ENCODE data around the gene CYTIP. TPM values are rescaled to one million over a fixed set of nuclear protein-coding genes. Genes with fewer than 3 reads are reported as not detected.

CYTIP gene
- polyA plus RNA-seq, 1 experiment: not detected

DNA sequence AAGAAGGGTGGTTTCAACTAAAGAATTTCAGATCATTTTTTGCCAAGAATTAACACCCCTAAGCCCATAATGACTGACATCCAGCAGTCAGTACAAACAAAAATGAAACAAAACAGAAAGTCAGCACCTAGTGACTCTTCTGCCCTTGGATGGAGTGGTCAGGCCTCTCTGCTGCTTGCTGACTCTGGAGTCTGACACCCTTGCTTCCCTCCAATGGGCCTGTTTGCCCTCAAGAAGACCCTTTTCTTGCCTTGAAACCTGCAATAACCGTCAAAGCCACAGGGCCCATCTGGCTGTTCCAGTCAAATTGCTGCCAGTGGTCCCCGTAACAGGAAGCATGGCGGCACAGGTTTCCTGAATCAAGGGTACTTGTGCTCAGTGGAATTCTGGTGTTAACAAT, 27.2 kb upstream of the CYTIP start:
- no peak for DNase-seq (ENCODE audit: low read depth)
- TF ChIP-seq CTCF (IDR thresholded peaks at IDR 0.05; ENCODE audit: insufficient read depth, low read depth, low read length): no peak
- Histone ChIP-seq H3K4me3 (ENCODE audit: low read depth, low read length) (no peak overlapping the region), H3K27me3 (ENCODE audit: control insufficient read depth, insufficient read depth, low read length) (no peaks in the 10 kb centered on the region), H3K36me3 (ENCODE audit: control insufficient read depth, insufficient read depth, low read length) (no peaks in the 10 kb centered on the region)
- POLR2A ChIA-PET: no interaction called here
- CTCF ChIA-PET: interaction anchor here (1.3 kb wide), 1 partner anchor 13 kb away, joined by 3 read pairs; no protein-coding TSS in a partner anchor

DNA sequence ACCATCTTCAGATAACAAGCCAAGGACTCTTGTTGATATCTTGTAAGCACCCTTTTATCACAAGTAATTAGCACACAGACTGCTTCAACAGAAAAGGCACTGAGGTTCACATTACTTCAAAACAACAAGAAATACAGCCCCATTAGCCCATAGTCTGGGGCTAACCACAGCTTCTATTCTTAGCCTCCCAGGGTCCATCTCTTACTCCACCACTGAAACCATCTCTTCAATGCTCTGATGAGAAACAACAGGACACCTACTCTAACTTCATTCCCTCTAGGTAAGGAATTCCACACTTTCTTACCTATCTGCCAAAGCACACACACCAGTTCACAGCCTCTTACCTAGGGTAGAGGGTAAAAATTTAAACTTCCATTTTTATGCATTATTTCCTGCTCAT, 26.4 kb upstream of the CYTIP start:
- CTCF ChIA-PET: interaction anchor here (1.3 kb wide), 1 partner anchor 12 kb away, joined by 3 read pairs; no protein-coding TSS in a partner anchor
- H3K36me3 ChIP-seq (ENCODE audit: control insufficient read depth, insufficient read depth, low read length): no peaks in the 10 kb centered on the region
- no peak overlapping the region for H3K4me3 ChIP-seq (ENCODE audit: low read depth, low read length)
- DNase-seq (ENCODE audit: low read depth): no peak
- H3K27me3 ChIP-seq (ENCODE audit: control insufficient read depth, insufficient read depth, low read length): no peaks in the 10 kb centered on the region
- POLR2A ChIA-PET: no interaction called here
- TF ChIP-seq CTCF (IDR thresholded peaks at IDR 0.05; ENCODE audit: insufficient read depth, low read depth, low read length): no peak

DNA sequence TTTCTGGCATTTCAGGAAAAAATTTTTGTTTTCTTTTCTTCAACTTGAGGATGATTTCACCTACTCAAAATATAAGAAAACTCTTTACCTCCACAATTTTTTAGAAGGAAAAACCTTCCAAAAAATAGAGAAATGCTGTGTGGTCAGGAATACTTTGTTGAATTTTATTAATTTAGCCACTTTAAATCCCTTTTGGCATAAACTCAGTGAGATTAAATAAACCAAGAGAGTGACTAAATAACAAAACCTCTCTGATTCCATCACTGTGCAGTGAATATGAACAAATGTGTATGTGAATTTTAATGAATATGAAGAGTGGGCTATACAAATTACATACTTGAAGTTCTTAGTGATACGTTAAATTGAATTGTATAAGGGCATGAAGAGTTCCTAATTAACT, 25.8 kb upstream of the CYTIP start:
- CTCF ChIA-PET: interaction anchor here (1.3 kb wide), 1 partner anchor 11 kb away, joined by 3 read pairs; no protein-coding TSS in a partner anchor
- H3K27me3 ChIP-seq (ENCODE audit: control insufficient read depth, insufficient read depth, low read length): no peaks in the 10 kb centered on the region
- TF ChIP-seq CTCF (IDR thresholded peaks at IDR 0.05; ENCODE audit: insufficient read depth, low read depth, low read length): no peak
- H3K4me3 ChIP-seq (ENCODE audit: low read depth, low read length): no peak overlapping the region
- DNase-seq (ENCODE audit: low read depth): no peak
- H3K36me3 ChIP-seq (ENCODE audit: control insufficient read depth, insufficient read depth, low read length): no peaks in the 10 kb centered on the region
- POLR2A ChIA-PET: no interaction called here

DNA sequence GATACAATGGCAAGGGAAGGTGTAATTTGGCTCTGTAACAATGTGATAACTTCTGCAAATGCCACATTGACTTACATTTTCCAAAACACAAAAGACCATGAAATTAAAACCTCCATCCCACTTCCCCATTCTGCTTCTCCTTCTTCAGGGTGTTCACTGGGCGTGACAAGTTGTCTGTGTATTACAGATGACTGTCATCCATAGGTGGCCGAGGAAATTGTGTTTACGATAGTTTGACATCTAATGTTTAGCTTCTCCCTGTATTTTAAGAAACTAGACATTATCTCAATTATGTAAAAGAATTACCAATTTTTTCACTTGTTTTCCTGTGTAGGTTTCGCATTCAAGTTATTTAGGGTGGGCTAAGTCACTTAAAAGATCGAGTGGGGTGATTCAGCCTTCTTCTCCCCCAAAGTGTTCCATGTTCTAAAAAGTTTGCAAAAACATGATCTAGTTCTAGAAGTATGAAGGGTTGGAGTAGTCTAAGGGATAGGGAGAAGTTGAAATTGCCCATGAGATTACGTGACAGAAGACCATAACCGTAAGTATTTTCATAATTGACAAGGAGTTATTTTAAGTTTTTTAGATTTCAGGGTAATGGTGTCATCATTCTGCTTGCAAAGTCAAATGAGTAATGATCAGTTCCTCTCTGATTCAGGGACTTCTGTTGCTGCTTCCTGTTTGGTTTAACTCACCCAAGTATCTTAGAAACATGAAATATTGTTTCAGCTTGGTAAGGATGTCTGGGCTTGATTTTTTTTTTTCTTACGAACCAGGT, 25.2 kb upstream of the CYTIP start:
- H3K36me3 ChIP-seq (ENCODE audit: control insufficient read depth, insufficient read depth, low read length): no peaks in the 10 kb centered on the region
- DNase-seq (ENCODE audit: low read depth): peak; percentile 21
- ChIA-PET CTCF (no interaction called here), POLR2A (no interaction called here)
- no peaks in the 10 kb centered on the region for H3K27me3 ChIP-seq (ENCODE audit: control insufficient read depth, insufficient read depth, low read length)
- H3K4me3 ChIP-seq (ENCODE audit: low read depth, low read length): no peak overlapping the region
- no peak for TF ChIP-seq CTCF (IDR thresholded peaks at IDR 0.05; ENCODE audit: insufficient read depth, low read depth, low read length)

- H3K4me3 ChIP-seq (ENCODE audit: low read depth, low read length): no peak overlapping the region
- DNase-seq (ENCODE audit: low read depth): no peak
- ChIA-PET CTCF (no interaction called here), POLR2A (no interaction called here)
- H3K36me3 ChIP-seq (ENCODE audit: control insufficient read depth, insufficient read depth, low read length): no peaks in the 10 kb centered on the region
- H3K27me3 ChIP-seq (ENCODE audit: control insufficient read depth, insufficient read depth, low read length): no peaks in the 10 kb centered on the region
- TF ChIP-seq CTCF (IDR thresholded peaks at IDR 0.05; ENCODE audit: insufficient read depth, low read depth, low read length): no peak
Observed at GRCh38 chr2:157466764-157467163, 22.9 kb upstream of the CYTIP start.

All from BJ (cell line).